NCI-H2171 (cell line): ENCODE measurements around the gene MFAP4.

Source experiments
- DNase-seq: peaks from one replicate; lab custom pipeline; 2025; lab: John Stamatoyannopoulos, UW

The MFAP4 gene

GRCh38 chr17:19348081-19348650 is 38.8 kb downstream of the MFAP4 start:
- no peak for DNase-seq

GRCh38 chr17:19347323-19348080 is 39.5 kb downstream of the MFAP4 start:
- DNase-seq: no peak

- peak; percentile 78 for DNase-seq
Observed at GRCh38 chr17:19346351-19347255, 40.4 kb downstream of the MFAP4 start.

- DNase-seq: no peak
Observed at GRCh38 chr17:19345486-19346350, 41.3 kb downstream of the MFAP4 start.

- DNase-seq: no peak
Observed at GRCh38 chr17:19345067-19345460, 41.9 kb downstream of the MFAP4 start.

GRCh38 chr17:19344311-19345066 is 42.5 kb downstream of the MFAP4 start:
- no peak for DNase-seq

- no peak for DNase-seq
Observed at GRCh38 chr17:19343671-19344151, 43.3 kb downstream of the MFAP4 start.

GRCh38 chr17:19343256-19343630 is 43.7 kb downstream of the MFAP4 start:
- no peak for DNase-seq

GRCh38 chr17:19342611-19343255 is 44.3 kb downstream of the MFAP4 start:
- DNase-seq: no peak

- no peak for DNase-seq
Observed at GRCh38 chr17:19341641-19342610, 45.1 kb downstream of the MFAP4 start.

- DNase-seq: no peak
Observed at GRCh38 chr17:19341211-19341631, 45.8 kb downstream of the MFAP4 start.

- DNase-seq: no peak
Observed at GRCh38 chr17:19339341-19339815, 47.6 kb downstream of the MFAP4 start.

GRCh38 chr17:19338031-19338990 is 48.7 kb downstream of the MFAP4 start:
- no peak for DNase-seq

GRCh38 chr17:19337712-19338023 is 49.3 kb downstream of the MFAP4 start:
- DNase-seq: no peak

GRCh38 chr17:19336938-19337711 is 49.9 kb downstream of the MFAP4 start:
- no peak for DNase-seq

- DNase-seq: no peak
Observed at GRCh38 chr17:19335951-19336631, 50.9 kb downstream of the MFAP4 start.

- DNase-seq: no peak
Observed at GRCh38 chr17:19334331-19334730, 52.7 kb downstream of the MFAP4 start.
